H1 (cell line): ENCODE data around the gene OSBPL9. TPM values are rescaled to one million over a fixed set of nuclear protein-coding genes. Genes with fewer than 3 reads are reported as not detected.

Source experiments
- CTCF ChIA-PET: fragments of 300-600 bp; sonication (Branson Sonifier 250); formaldehyde crosslinking; loops from one replicate; lab custom pipeline; 2021; ENCODE audit not compliant: partially characterized antibody; lab: Charles Lee
- POLR2A ChIA-PET: fragments of 300-600 bp; sonication (Branson Sonifier 250); formaldehyde crosslinking; loops from one replicate; lab custom pipeline; 2021; ENCODE audit warnings: inconsistent platforms; ENCODE audit not compliant: partially characterized antibody; lab: Charles Lee
- DNase-seq, 2 experiments: peaks; one replicate each; pipeline versions ENCODE4 v3.0.0 to v3.0.0-alpha.2; 2010 to 2022; ENCODE audit warnings: low spot score in 2 of 2, low read depth in 1 of 2, mixed read lengths in 1 of 2
- FAIRE-seq: peaks from 2 replicates; lab custom pipeline; 2011; peaks lifted over from hg19 to GRCh38; lab: Jason Lieb, UNC
- H2AFZ ChIP-seq: 2 replicates; pipeline ENCODE4 v1.8.1; 2012; ENCODE audit warnings: low read length, inconsistent platforms
- H2AK5ac ChIP-seq: 2 replicates; pipeline ENCODE4 v1.6.1; 2013; ENCODE audit warnings: low read depth, low read length
- H2BK120ac ChIP-seq: replicated peaks from 2 replicates; pipeline ENCODE3; 2013; ENCODE audit warnings: low read depth, low read length, inconsistent platforms
- H2BK12ac ChIP-seq: 2 replicates; pipeline ENCODE4 v1.6.1; 2013; ENCODE audit warnings: low read depth, low read length
- H2BK15ac ChIP-seq: 2 replicates; pipeline ENCODE4 v1.6.1; 2013; ENCODE audit warnings: low read length
- H2BK20ac ChIP-seq: 2 replicates; pipeline ENCODE4 v1.6.1; 2013; ENCODE audit warnings: low read length
- H2BK5ac ChIP-seq: 2 replicates; pipeline ENCODE4 v1.6.1; 2013; ENCODE audit warnings: low read depth, low read length
- H3K14ac ChIP-seq: 2 replicates; pipeline ENCODE4 v1.6.1; 2013; ENCODE audit warnings: inconsistent platforms; ENCODE audit not compliant: insufficient read length
- H3K18ac ChIP-seq: 2 replicates; pipeline ENCODE4 v1.6.1; 2013; ENCODE audit warnings: low read length; ENCODE audit errors: extremely low read depth
- H3K23ac ChIP-seq: 2 replicates; pipeline ENCODE4 v1.6.1; 2013; ENCODE audit warnings: inconsistent platforms; ENCODE audit not compliant: insufficient read length
- H3K23me2 ChIP-seq: 2 replicates; pipeline ENCODE4 v1.6.1; 2013; ENCODE audit warnings: low read depth, low read length
- H3K27ac ChIP-seq: 2 replicates; pipeline ENCODE4 v1.6.1; 2011; ENCODE audit warnings: low read depth, low read length, inconsistent platforms
- H3K27me3 ChIP-seq, 4 experiments: replicated peaks in 1 of 4; 1 replicate in 1 of 4; 2 replicates in 3 of 4; pipeline versions ENCODE4 v1.6.1 to v1.8.1; 2011 to 2013; ENCODE audit warnings: low read length in 3 of 4, mild to moderate bottlenecking in 3 of 4, inconsistent platforms in 2 of 4, mixed read lengths in 2 of 4, moderate library complexity in 1 of 4; ENCODE audit not compliant: control insufficient read depth in 3 of 4, insufficient read depth in 3 of 4; ENCODE audit errors: extremely low read depth in 1 of 4
- H3K36me3 ChIP-seq, 4 experiments: 2 replicates each; pipeline versions ENCODE4 v1.6.1 to v1.8.1; 2011 to 2013; ENCODE audit warnings: mild to moderate bottlenecking in 4 of 4, low read length in 3 of 4, moderate library complexity in 2 of 4, control low read depth in 1 of 4, inconsistent platforms in 1 of 4; ENCODE audit not compliant: insufficient read depth in 4 of 4, control insufficient read depth in 2 of 4
- H3K4ac ChIP-seq: replicated peaks from 2 replicates; pipeline ENCODE3; 2013; ENCODE audit warnings: low read length, low read depth, mixed read lengths, inconsistent platforms; ENCODE audit not compliant: insufficient read length
- H3K4me1 ChIP-seq, 4 experiments: replicated peaks in 1 of 4; 1 replicate in 1 of 4; 2 replicates in 3 of 4; pipeline versions ENCODE4 v1.6.1 to v1.8.1; 2011 to 2013; ENCODE audit warnings: low read length in 3 of 4, inconsistent platforms in 2 of 4, mixed read lengths in 1 of 4; ENCODE audit not compliant: insufficient read depth in 4 of 4, control insufficient read depth in 3 of 4
- H3K4me2 ChIP-seq, 2 experiments: 2 replicates each; pipeline versions ENCODE4 v1.6.1 to v1.8.1; 2011 to 2013; ENCODE audit warnings: low read depth in 2 of 2, low read length in 2 of 2, control low read depth in 1 of 2, inconsistent platforms in 1 of 2, mild to moderate bottlenecking in 1 of 2; ENCODE audit not compliant: insufficient read depth in 1 of 2
- H3K4me3 ChIP-seq, 4 experiments: fragments of 200-600, 300-600 bp in 1 of 4; sonication (generic), shearing (Covaris generic), sonication (Bioruptor Twin) in 1 of 4; 2 replicates each; pipeline versions ENCODE4 v1.5.1 to v1.8.1; 2011 to 2016; ENCODE audit warnings: low read length in 4 of 4, low read depth in 3 of 4, control low read depth in 2 of 4, inconsistent platforms in 2 of 4, mild to moderate bottlenecking in 2 of 4, mixed read lengths in 1 of 4, moderate library complexity in 1 of 4; ENCODE audit not compliant: insufficient read depth in 2 of 4; ENCODE audit errors: extremely low read depth in 1 of 4
- H3K56ac ChIP-seq: replicated peaks from 2 replicates; pipeline ENCODE3; 2013; ENCODE audit warnings: low read depth, mild to moderate bottlenecking, mixed read lengths, low read length, inconsistent platforms; ENCODE audit not compliant: insufficient read length
- H3K79me1 ChIP-seq: 2 replicates; pipeline ENCODE4 v1.6.1; 2013; ENCODE audit warnings: low read depth, low read length, control low read depth
- H3K79me2 ChIP-seq, 2 experiments: 2 replicates each; pipeline versions ENCODE4 v1.6.1 to v1.8.1; 2012 to 2013; ENCODE audit warnings: low read length in 2 of 2, mild to moderate bottlenecking in 2 of 2, inconsistent platforms in 1 of 2; ENCODE audit not compliant: insufficient read depth in 2 of 2, control insufficient read depth in 1 of 2
- H3K9ac ChIP-seq, 4 experiments: replicated peaks in 1 of 4; 1 replicate in 1 of 4; 2 replicates in 3 of 4; pipeline versions ENCODE4 v1.6.1 to v1.8.1; 2011 to 2013; ENCODE audit warnings: low read depth in 3 of 4, low read length in 3 of 4, control low read depth in 2 of 4, mild to moderate bottlenecking in 2 of 4, moderate library complexity in 2 of 4, inconsistent platforms in 1 of 4; ENCODE audit errors: extremely low read depth in 1 of 4
- H3K9me3 ChIP-seq, 2 experiments: 2 replicates each; pipeline versions ENCODE4 v1.6.1 to v1.8.1; 2012 to 2013; ENCODE audit warnings: mild to moderate bottlenecking in 2 of 2, moderate library complexity in 2 of 2, control low read depth in 1 of 2, inconsistent platforms in 1 of 2, low read depth in 1 of 2, low read length in 1 of 2, mixed read lengths in 1 of 2; ENCODE audit not compliant: insufficient read depth in 2 of 2
- H4K20me1 ChIP-seq, 2 experiments: replicated peaks in 1 of 2; 2 replicates each; pipeline versions ENCODE3 to v1.8.1; 2011 to 2013; ENCODE audit warnings: inconsistent platforms in 2 of 2, low read length in 2 of 2, mild to moderate bottlenecking in 1 of 2; ENCODE audit not compliant: insufficient read depth in 2 of 2, control insufficient read depth in 1 of 2
- H4K5ac ChIP-seq: 2 replicates; pipeline ENCODE4 v1.6.1; 2013; ENCODE audit warnings: low read length, low read depth, mixed read lengths, inconsistent platforms; ENCODE audit not compliant: insufficient read length
- H4K8ac ChIP-seq: 2 replicates; pipeline ENCODE4 v1.8.0; 2013; ENCODE audit warnings: mild to moderate bottlenecking, moderate library complexity, low read length, inconsistent platforms; ENCODE audit not compliant: insufficient read depth; ENCODE audit errors: extremely low read depth
- H4K91ac ChIP-seq: replicated peaks from 2 replicates; pipeline ENCODE3; 2013; ENCODE audit warnings: low read length, mixed read lengths, inconsistent platforms; ENCODE audit not compliant: insufficient read length
- CEBPB ChIP-seq: IDR thresholded peaks from 2 replicates; pipeline ENCODE4 v1.6.1; 2012; ENCODE audit warnings: low read depth, low read length
- EZH2 ChIP-seq: fragments of 200-600 bp; sonication (generic); IDR thresholded peaks from 2 replicates; pipeline ENCODE4 v1.7.1; 2012; ENCODE audit warnings: low read depth, mild to moderate bottlenecking, moderate library complexity, low read length, inconsistent platforms; ENCODE audit not compliant: severe bottlenecking
- POLR2A ChIP-seq, 2 experiments: IDR thresholded peaks; 1 replicate in 1 of 2; 2 replicates in 1 of 2; pipeline ENCODE4 v1.6.1; 2011; ENCODE audit warnings: low read depth in 2 of 2, low read length in 2 of 2, mild to moderate bottlenecking in 2 of 2; ENCODE audit errors: control extremely low read depth in 1 of 2
- POU5F1 ChIP-seq: IDR thresholded peaks from 2 replicates; pipeline ENCODE4 v1.6.1; 2011; ENCODE audit warnings: low read depth, mild to moderate bottlenecking, low read length, moderate library complexity
- SIN3A ChIP-seq, 2 experiments: IDR thresholded peaks in 1 of 2; conservative IDR thresholded peaks in 1 of 2; 2 replicates each; pipeline ENCODE4 v1.6.1; 2011 to 2012; ENCODE audit warnings: low read length in 2 of 2, improper control_type of control experiment in 1 of 2, low read depth in 1 of 2, mild to moderate bottlenecking in 1 of 2
- TBP ChIP-seq: IDR thresholded peaks from 2 replicates; pipeline ENCODE4 v1.6.1; 2011; ENCODE audit warnings: low read depth, low read length, improper control_type of control experiment
- WGBS, 2 experiments: shearing (Covaris generic) in 1 of 2; methylation state at CpG; one replicate each; pipeline versions ENCODE4 v1.1.6 to v1.1.7; 2013 to 2015; ENCODE audit warnings: low lambda C conversion rate in 2 of 2, mixed read lengths in 2 of 2, inconsistent platforms in 1 of 2, low coverage in 1 of 2, missing lambda C conversion rate in 1 of 2; ENCODE audit not compliant: insufficient replicate concordance in 2 of 2, insufficient coverage in 1 of 2, insufficient read length in 1 of 2; ENCODE audit errors: extremely low coverage in 1 of 2, missing lambda C conversion rate in 1 of 2; 5-methylcytosine and 5-hydroxymethylcytosine counted together
- polyA plus RNA-seq, 7 experiments: library from polyadenylated mRNA; depleted of rRNA in 3 of 7; stranded (reverse) in 5 of 7; unstranded in 2 of 7; fragments of >200 nt in 5 of 7; fragments of 200-250 nt in 2 of 7; gene quantifications; 1 replicate in 5 of 7; 2 replicates in 1 of 7; 4 replicates in 1 of 7; pipeline versions ENCODE4 v1.2.1 to v1.2.3, GENCODE V29; 2011 to 2013; ENCODE audit warnings: missing spikeins in 2 of 7, mixed read lengths in 2 of 7
- total RNA-seq: library from RNA; stranded (reverse); fragmentation: NEBNext Ultra II Directional; extraction: Animal tissue kit (Norgen Biotek cat#: 25700); gene quantifications from 2 replicates; pipeline ENCODE4 v1.2.1, GENCODE V29; 2021

The OSBPL9 gene
- total and polyA plus RNA-seq, 2 of the 8 experiments (the other 6 are each of a cell fraction or from before 2014, with no cell fraction given) = 58.2 to 71.6 TPM

- DNase-seq (no peak), FAIRE-seq (no peak)
- Histone ChIP-seq H2BK20ac (no peak overlapping the region), H3K27me3 (no peaks in the 10 kb centered on the region), H2BK120ac (no peak overlapping the region), H3K56ac (no peak overlapping the region), H4K91ac (no peak overlapping the region), H2AFZ (no peak overlapping the region), H3K4me3 (no peak overlapping the region), H3K79me1 (peaks cover 6% of the 10 kb centered on the region), H3K9ac (no peak overlapping the region), H2AK5ac (no peak overlapping the region), H3K18ac (no peak overlapping the region), H3K79me2 (peaks cover 3 to 94% of the 10 kb centered on the region in 2 experiments; a peak in 2 of 4 replicates), H3K23ac (no peak overlapping the region), H2BK15ac (no peak overlapping the region), H4K5ac (no peak overlapping the region), H4K8ac (no peak overlapping the region), H3K23me2 (no peaks in the 10 kb centered on the region), H3K14ac (no peak overlapping the region), H3K27ac (no peak overlapping the region), H2BK5ac (no peak overlapping the region), H3K36me3 (no peaks in the 10 kb centered on the region), H3K4me1 (peaks cover 0 to 5% (median 0%) of the 10 kb centered on the region in 4 experiments; a peak in 4 of 7 replicates), H4K20me1 (peaks cover 0 to 4% of the 10 kb centered on the region in 2 experiments), H3K9me3 (no peaks in the 10 kb centered on the region), H3K4ac (no peak overlapping the region), H2BK12ac (no peak overlapping the region), H3K4me2 (no peak overlapping the region)
- POLR2A ChIA-PET = no interaction called here
- 82% methylated on average over 5 of the region's 5 CpGs; no CpG with 5 or more reads in 1 of the 2 experiments for WGBS, 2 experiments
- CTCF ChIA-PET = interaction anchor here (0.6 to 1.5 kb wide), 2 partner anchors 33 to 598 kb away, joined by 3 to 4 read pairs; no protein-coding TSS in a partner anchor
- TF ChIP-seq SIN3A (conservative IDR thresholded peaks at IDR 0.05 in 1 of 2, IDR thresholded peaks at IDR 0.05 in 1 of 2; ENCODE audit: low read depth in 1 of 2, low read length in 2 of 2) = no peak
- no peak for TF ChIP-seq POLR2A (IDR thresholded peaks at IDR 0.05; ENCODE audit: control extremely low read depth in 1 of 2, low read depth in 2 of 2, low read length in 2 of 2)
- no peak for TF ChIP-seq TBP
- no peak for TF ChIP-seq CEBPB
- no peak for TF ChIP-seq EZH2
- no peak for TF ChIP-seq POU5F1
Observed at GRCh38 chr1:51735746-51736254, 118.9 kb downstream of the OSBPL9 start.
